Measurements from ENCODE around the gene CFAP44.

The CFAP44 gene

GRCh38 chr3:113423699-113424098 is 17.6 kb downstream of the CFAP44 start:
- no peaks in the 10 kb centered on the region for H3K4me1 Mint-ChIP-seq (ENCODE audit: low read depth)
- H3K36me3 Mint-ChIP-seq (ENCODE audit: low read depth): peaks cover 81% of the 10 kb centered on the region
- peaks cover 29% of the 10 kb centered on the region for H3K9me3 Mint-ChIP-seq
- no peak for DNase-seq
- H3K27ac Mint-ChIP-seq: no peak overlapping the region
- H3K4me3 Mint-ChIP-seq: no peak overlapping the region
- no peaks in the 10 kb centered on the region for H3K27me3 Mint-ChIP-seq

GRCh38 chr3:113421082-113421481 is 20.2 kb downstream of the CFAP44 start:
- Mint-ChIP-seq H3K4me3 (no peak overlapping the region), H3K4me1 (ENCODE audit: low read depth) (no peaks in the 10 kb centered on the region), H3K27me3 (no peaks in the 10 kb centered on the region), H3K36me3 (ENCODE audit: low read depth) (peaks cover 73% of the 10 kb centered on the region), H3K27ac (no peak overlapping the region), H3K9me3 (peaks cover 15% of the 10 kb centered on the region)
- DNase-seq: no peak

GRCh38 chr3:113409676-113410075 is 31.6 kb downstream of the CFAP44 start:
- Mint-ChIP-seq H3K36me3 (ENCODE audit: low read depth) (peaks cover 31% of the 10 kb centered on the region), H3K27ac (no peak overlapping the region), H3K9me3 (peaks cover 24% of the 10 kb centered on the region), H3K27me3 (no peaks in the 10 kb centered on the region), H3K4me1 (ENCODE audit: low read depth) (peaks cover 5% of the 10 kb centered on the region), H3K4me3 (no peak overlapping the region)
- DNase-seq: no peak

- peaks cover 5% of the 10 kb centered on the region for H3K4me1 Mint-ChIP-seq (ENCODE audit: low read depth)
These were observed 36.1 kb downstream of the CFAP44 start for GRCh38 chr3:113405180-113405579.

GRCh38 chr3:113404637-113405036 is 36.7 kb downstream of the CFAP44 start:
- Mint-ChIP-seq H3K27ac (no peak overlapping the region), H3K4me1 (ENCODE audit: low read depth) (peaks cover 5% of the 10 kb centered on the region)

More at GRCh38 chr3:113405180-113405579, 36.1 kb downstream of the CFAP44 start:
- no peak overlapping the region for H3K27ac Mint-ChIP-seq
- no peak for DNase-seq
- H3K4me3 Mint-ChIP-seq: no peak overlapping the region
- peaks cover 44% of the 10 kb centered on the region for H3K36me3 Mint-ChIP-seq (ENCODE audit: low read depth)
- H3K9me3 Mint-ChIP-seq: no peaks in the 10 kb centered on the region
- no peaks in the 10 kb centered on the region for H3K27me3 Mint-ChIP-seq

More at GRCh38 chr3:113404637-113405036, 36.7 kb downstream of the CFAP44 start:
- Mint-ChIP-seq H3K4me3 (no peak overlapping the region), H3K36me3 (ENCODE audit: low read depth) (peaks cover 48% of the 10 kb centered on the region), H3K27me3 (no peaks in the 10 kb centered on the region), H3K9me3 (no peaks in the 10 kb centered on the region)
- DNase-seq: no peak
